Spleen (tissue), 7 donors: ENCODE data around the gene UCK1.

Experiments
- POLR2AphosphoS5 ChIP-seq, 3 donors: sonication (generic); formaldehyde crosslinking; IDR thresholded peaks; one replicate each; pipeline ENCODE4 v1.5.1; 2017; ENCODE audit warnings: antibody characterized with exemption in 3 of 3
- TF ChIP-seq, protein P1 (sequence below), 11 experiments: fragments of 200-600 bp in 7 of 11; fragments of 450-650 bp in 4 of 11; sonication (generic) in 4 of 11; IDR thresholded peaks in 8 of 11; conservative IDR thresholded peaks in 3 of 11; 1 replicate in 7 of 11; 2 replicates in 4 of 11; pipeline versions ENCODE4 v1.4.0 to v1.8.0; 2016 to 2021; ENCODE audit warnings: antibody characterized with exemption in 11 of 11, inconsistent platforms in 4 of 11, mild to moderate bottlenecking in 1 of 11
- donor health status: DM: no; HTN: no; CAD: no; lungs with moderate emphysema.
- donor health status: DM: no; HTN: no; CAD: no.
- donor health status: DM: no; HTN: no; CAD: no.

DNA sequence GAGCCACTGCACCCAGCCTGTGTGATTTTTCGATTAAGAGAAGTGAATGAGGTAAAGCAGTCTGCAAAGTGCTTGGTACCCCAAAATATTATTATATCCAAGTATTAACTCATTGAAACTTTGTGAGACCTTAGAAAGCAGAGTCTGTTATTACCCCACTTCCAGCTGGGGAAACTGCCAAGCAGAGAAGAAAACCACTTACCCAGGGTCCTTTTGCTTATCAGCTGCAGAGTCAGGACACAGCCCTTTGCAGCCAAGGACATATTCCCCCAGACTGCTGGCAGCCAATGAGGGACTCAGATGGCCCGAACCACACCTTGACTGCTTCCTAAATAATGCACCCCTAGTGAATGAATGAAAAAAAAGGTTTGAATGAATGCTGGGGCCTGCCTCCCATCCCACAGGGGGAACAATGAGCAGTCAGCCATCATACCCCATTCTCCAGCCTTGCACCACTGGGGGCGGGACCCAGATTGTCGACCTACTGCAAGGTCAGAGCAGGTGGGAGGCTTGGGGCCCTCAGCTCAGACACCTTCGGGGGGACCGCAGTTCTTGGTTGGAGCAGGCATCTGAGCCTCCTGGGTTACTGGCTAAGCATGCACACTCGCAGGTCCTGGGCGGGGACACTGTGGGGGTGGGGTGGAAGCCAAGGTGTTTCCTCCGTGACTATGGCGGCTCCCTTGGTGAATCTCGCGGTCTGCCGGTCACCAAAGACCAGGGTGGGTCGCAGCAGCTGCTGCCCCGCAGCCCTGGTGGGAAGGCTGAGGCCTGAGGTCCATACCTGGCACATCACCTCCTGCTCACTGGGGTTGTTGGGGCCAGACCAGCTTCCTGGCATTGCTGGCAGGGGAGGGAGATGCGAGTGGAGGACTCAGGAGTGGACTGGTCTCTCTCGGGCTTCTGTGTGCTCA, 43.9 kb upstream of the UCK1 start:
- TF ChIP-seq, protein P1, sequence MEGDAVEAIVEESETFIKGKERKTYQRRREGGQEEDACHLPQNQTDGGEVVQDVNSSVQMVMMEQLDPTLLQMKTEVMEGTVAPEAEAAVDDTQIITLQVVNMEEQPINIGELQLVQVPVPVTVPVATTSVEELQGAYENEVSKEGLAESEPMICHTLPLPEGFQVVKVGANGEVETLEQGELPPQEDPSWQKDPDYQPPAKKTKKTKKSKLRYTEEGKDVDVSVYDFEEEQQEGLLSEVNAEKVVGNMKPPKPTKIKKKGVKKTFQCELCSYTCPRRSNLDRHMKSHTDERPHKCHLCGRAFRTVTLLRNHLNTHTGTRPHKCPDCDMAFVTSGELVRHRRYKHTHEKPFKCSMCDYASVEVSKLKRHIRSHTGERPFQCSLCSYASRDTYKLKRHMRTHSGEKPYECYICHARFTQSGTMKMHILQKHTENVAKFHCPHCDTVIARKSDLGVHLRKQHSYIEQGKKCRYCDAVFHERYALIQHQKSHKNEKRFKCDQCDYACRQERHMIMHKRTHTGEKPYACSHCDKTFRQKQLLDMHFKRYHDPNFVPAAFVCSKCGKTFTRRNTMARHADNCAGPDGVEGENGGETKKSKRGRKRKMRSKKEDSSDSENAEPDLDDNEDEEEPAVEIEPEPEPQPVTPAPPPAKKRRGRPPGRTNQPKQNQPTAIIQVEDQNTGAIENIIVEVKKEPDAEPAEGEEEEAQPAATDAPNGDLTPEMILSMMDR (IDR thresholded peaks at IDR 0.05 in 8 of 11, conservative IDR thresholded peaks at IDR 0.05 in 3 of 11), result no peak
- TF ChIP-seq POLR2AphosphoS5 (IDR thresholded peaks at IDR 0.05), result peak; percentile 26 to 55 (median 32)
